Activated T-helper 9 cell treated with anti-CD3 and anti-CD28 coated beads, Interleukin-2, amount 50 U/mL, for 16 hours (primary cell): ENCODE results near the gene UMPS.
"Not testable (repeated sequence)": the region's sequence is repeated elsewhere in the genome, so short reads cannot be mapped to it uniquely, and the experiment has no call there.

Source experiments
- DNase-seq: peaks from one replicate; pipeline ENCODE4 v3.0.0-alpha.2; 2020; ENCODE audit warnings: low read depth

The UMPS gene

GRCh38 chr3:124780356-124780755 is 50.1 kb downstream of the UMPS start:
- DNase-seq: no peak

GRCh38 chr3:124780761-124781475 is 50.7 kb downstream of the UMPS start:
- DNase-seq: no peak

- no peak for DNase-seq
These were observed 51.5 kb downstream of the UMPS start for GRCh38 chr3:124781476-124782376.

DNA sequence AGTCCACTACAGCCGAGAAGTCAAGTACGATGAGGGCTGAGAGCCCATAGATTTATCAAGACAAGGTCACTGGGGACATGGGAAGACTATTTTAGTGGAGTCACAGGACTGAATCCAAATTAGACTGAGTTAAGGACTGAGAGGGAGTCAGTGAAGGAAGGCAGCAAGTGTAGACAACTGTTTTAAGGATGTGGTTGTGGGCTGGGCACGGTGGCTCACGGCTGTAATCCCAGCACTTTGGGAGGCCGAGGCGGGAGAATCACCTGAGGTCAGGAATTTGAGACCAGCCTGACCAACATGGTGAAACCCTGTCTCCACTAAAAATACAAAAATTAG is 52.1 kb downstream of the UMPS start:
- DNase-seq: not testable (repeated sequence)

DNA sequence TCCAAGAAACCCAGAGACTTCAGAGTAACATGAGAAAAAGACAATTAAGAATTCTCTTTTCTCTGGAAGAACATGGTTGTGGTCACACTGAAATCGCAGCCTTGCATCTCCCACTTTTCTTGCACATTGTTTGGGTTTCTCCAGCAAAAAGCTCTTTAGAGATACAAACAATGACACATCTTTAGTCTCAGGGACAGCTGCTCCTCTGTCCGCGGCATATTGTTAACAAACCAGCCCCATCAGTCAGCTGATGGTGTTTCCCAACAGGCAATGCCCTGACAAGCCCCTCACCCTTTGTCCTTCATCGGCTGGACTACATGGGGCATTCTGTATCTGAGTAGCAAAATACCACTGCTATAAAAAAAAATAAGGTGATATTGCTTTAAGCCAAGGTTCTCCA is 53.4 kb downstream of the UMPS start:
- DNase-seq: no peak

- no peak for DNase-seq
These were observed 54.6 kb downstream of the UMPS start for GRCh38 chr3:124784686-124785382.

- DNase-seq: no peak
These were observed 55.7 kb downstream of the UMPS start for GRCh38 chr3:124785973-124786372.

GRCh38 chr3:124786511-124787241 is 56.4 kb downstream of the UMPS start:
- DNase-seq: no peak

DNA sequence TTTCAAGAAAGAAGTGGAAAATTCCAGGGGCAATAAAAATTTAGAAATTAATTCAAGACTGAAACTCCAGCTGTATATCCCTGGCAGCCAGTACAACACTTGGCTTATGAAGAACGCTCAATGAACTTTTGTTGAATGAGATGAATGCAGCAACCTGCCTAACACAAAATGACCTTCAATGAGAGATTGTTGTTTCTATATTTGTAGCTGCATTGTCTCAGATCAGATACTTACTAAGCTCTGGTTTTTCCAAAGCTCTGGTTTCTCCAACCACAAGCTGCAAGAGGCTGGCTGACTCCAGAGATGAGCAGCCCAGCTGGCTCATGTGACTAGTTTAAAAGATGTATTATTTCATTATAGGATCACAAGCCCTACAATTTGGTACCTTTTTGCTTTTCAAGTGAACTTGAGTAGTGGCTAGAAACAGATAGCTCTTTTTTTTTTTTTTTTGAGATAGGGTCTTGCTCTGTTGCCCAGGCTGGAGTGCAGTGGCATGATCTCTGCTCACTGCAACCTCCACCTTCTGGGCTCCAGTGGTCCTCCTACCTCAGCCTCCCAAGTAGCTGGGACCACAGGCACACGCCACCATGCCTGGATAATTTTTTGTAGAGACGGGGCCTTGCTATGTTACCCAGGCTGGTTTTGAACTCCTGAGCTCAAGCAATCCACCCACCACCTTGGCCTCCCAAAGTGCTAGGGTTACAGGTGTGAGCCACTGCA is 57.4 kb downstream of the UMPS start:
- DNase-seq: no peak

GRCh38 chr3:124788254-124788745 is 58.0 kb downstream of the UMPS start:
- DNase-seq: no peak

DNA sequence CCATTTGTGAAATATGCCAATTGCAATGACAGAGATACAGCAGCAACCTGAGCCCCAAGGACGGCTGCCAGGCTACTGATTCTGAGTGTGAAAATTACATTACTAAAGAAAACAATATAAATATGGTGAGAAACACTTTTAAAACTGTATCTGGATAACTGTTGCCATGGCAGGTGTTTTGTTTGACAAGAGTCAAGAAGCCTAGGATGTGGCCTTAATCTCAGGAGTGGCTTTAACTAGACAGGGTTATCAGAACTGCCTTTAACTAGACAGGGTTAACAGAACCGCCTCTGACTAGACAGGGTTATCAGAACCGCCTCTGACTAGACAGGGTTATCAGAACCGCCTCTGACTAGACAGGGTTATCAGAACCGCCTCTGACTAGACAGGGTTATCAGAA is 58.9 kb downstream of the UMPS start:
- not testable (repeated sequence) for DNase-seq

- DNase-seq: no peak
These were observed 60.9 kb downstream of the UMPS start for GRCh38 chr3:124791142-124791541.

GRCh38 chr3:124791639-124792151 is 61.4 kb downstream of the UMPS start:
- DNase-seq: no peak

GRCh38 chr3:124792341-124793040 is 62.2 kb downstream of the UMPS start:
- DNase-seq: no peak

GRCh38 chr3:124793054-124793739 is 62.9 kb downstream of the UMPS start:
- DNase-seq: no peak

DNA sequence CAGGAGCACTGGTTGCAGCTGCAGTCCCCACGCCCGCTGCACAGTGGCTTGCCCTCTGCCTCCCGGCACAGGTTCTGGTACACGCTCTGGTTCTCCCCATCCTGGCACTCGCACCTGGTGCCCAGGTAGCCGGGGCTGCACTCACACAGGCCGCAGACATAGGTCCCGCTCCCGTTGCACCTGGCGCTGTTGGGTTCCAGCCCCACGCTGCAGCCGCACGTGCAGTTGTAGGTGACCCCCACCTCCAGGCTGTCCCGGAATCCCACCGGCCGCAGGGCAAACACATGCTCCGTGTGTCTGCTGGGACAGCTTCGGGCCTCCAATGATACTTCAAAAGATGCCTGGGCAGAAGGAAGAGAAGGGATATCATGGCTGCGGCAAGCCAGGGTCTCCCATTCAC is 66.2 kb downstream of the UMPS start:
- DNase-seq: no peak

DNA sequence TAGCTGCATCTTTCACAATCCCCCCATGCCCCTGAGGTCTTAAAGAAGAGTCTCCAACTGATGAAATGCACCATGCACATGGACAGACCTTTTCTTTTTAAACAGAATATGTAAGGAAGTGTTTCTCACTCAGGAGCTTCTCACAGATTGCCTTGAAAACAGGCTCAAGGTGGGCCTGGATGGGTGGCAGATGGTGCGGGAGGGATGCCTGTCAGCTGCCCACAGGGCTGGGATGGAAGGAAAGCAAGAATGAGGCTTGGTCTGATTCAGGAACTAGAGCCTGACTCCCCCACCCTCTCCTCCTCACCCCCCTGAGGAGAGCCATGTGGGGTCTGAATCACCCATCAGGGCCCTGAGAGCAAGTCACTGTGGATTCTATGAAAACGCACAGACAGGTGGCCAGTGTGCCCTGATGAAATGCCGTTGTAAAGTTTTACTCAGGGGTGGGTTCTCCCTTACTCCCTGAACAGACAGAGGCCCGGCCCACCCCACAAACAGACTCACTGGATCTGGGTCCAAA is 67.2 kb downstream of the UMPS start:
- DNase-seq: no peak
